Fibroblast of lung (primary cell): ENCODE results near the gene DAPK1.

ENCODE experiments used
- CTCF ChIP-seq, 2 donors: IDR thresholded peaks in 1 of 2; conservative IDR thresholded peaks in 1 of 2; 1 replicate in 1 of 2; 2 replicates in 1 of 2; pipeline ENCODE4 v1.5.1; 2011 to 2012; ENCODE audit warnings: low read length in 2 of 2, control low read depth in 1 of 2, inconsistent platforms in 1 of 2, low read depth in 1 of 2, mild to moderate bottlenecking in 1 of 2
- EZH2 ChIP-seq: IDR thresholded peaks from 2 replicates; pipeline ENCODE4 v1.5.1; 2012; ENCODE audit warnings: low read length, control low read depth, mild to moderate bottlenecking; ENCODE audit errors: missing control alignments

- TF ChIP-seq CTCF (conservative IDR thresholded peaks at IDR 0.05 in 1 of 2, IDR thresholded peaks at IDR 0.05 in 1 of 2; ENCODE audit: low read depth in 1 of 2, low read length in 2 of 2) = no peak
- TF ChIP-seq EZH2 = no peak
Measured at GRCh38 chr9:87718852-87719612, 221.4 kb downstream of the DAPK1 start.
